HCT116 (cell line): ENCODE data around the gene ZNF8.

ENCODE experiments used
- CEBPB ChIP-seq: IDR thresholded peaks from 2 replicates; pipeline ENCODE4 v1.6.1; 2012; ENCODE audit warnings: low read depth
- EZH2 ChIP-seq: fragments of 200-600 bp; sonication (generic); IDR thresholded peaks from 2 replicates; pipeline ENCODE4 v1.6.1; 2017; ENCODE audit warnings: antibody characterized with exemption, mixed run types
- EZH2phosphoT487 ChIP-seq: fragments of 200-600 bp; IDR thresholded peaks from 2 replicates; pipeline ENCODE4 v1.6.1; 2018; ENCODE audit warnings: antibody characterized with exemption, borderline replicate concordance
- POLR2AphosphoS5 ChIP-seq: IDR thresholded peaks from 2 replicates; pipeline ENCODE4 v1.6.1; 2011; ENCODE audit warnings: mild to moderate bottlenecking, low read depth, low read length, moderate library complexity
- RAD21 ChIP-seq: IDR thresholded peaks from 2 replicates; pipeline ENCODE4 v1.6.1; 2012; ENCODE audit warnings: low read depth, mild to moderate bottlenecking
- SP1 ChIP-seq: IDR thresholded peaks from 2 replicates; pipeline ENCODE4 v1.6.1; 2012; ENCODE audit warnings: low read depth
- TCF7L2 ChIP-seq: IDR thresholded peaks from 2 replicates; pipeline ENCODE4 v1.7.0; 2011; ENCODE audit warnings: borderline replicate concordance, inconsistent platforms; ENCODE audit not compliant: insufficient read depth, insufficient read length; ENCODE audit errors: extremely low read depth
- TF ChIP-seq, protein P1 (sequence below), 3 experiments: fragments of 200-600 bp in 1 of 3; sonication (generic) in 1 of 3; IDR thresholded peaks in 2 of 3; conservative IDR thresholded peaks in 1 of 3; 2 replicates each; pipeline ENCODE4 v1.5.1; 2012 to 2017; ENCODE audit warnings: low read depth in 2 of 3, low read length in 2 of 3, antibody characterized with exemption in 1 of 3, borderline replicate concordance in 1 of 3, control low read depth in 1 of 3, mild to moderate bottlenecking in 1 of 3, mixed read lengths in 1 of 3, mixed run types in 1 of 3, moderate library complexity in 1 of 3; ENCODE audit not compliant: insufficient read depth in 1 of 3
- TF ChIP-seq, protein P2 (sequence below): IDR thresholded peaks from 2 replicates; pipeline ENCODE4 v1.6.1; 2012
- TF ChIP-seq, protein P3 (sequence below): IDR thresholded peaks from 2 replicates; pipeline ENCODE4 v1.6.1; 2012; ENCODE audit warnings: low read depth
- TF ChIP-seq, protein P4 (sequence below): IDR thresholded peaks from 2 replicates; pipeline ENCODE4 v1.6.1; 2011; ENCODE audit warnings: mild to moderate bottlenecking, low read length, moderate library complexity; ENCODE audit not compliant: insufficient replicate concordance; ENCODE audit errors: extremely low read depth

DNA sequence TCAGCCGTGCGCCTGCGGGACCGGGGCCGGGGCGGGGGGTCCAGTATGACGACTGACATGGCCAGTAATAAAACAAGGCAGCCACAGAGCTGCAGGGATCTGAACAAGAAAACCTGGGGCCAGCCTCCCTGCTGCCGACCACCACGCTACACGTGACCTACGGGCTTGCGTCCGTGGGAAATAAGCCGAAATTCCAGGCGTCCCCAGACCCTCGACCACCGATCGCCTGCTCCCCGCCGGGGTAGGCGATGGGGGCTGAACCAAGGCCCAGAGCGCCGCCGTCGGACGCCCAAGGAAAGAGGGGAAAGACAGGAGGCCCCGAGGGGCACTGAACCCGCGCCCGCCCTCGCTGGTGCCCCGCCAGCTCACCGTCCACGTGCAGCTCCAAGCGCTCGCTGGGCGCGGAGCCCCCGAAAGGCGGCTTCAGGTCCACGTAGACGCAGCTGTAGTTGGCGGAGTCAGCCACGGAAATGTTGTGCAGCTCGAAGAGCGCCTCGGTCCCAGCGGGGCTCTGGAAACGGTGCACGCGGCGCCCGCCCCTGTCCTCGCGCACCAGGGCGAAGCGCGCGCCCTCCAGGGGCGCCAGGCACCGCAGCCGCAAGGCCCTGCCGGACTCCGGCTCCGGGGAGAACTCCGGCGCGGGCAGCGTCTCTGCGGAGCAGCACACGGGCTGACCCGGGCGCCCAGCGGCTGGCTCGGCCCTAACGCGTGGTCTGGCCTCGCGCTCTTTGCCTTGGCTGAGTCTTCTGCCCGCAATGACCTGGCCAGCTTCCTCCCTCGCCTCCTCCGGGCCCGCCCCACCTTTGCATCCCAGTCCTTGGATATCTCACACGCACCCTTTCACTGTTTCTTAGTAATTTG is 71.5 kb downstream of the ZNF8 start:
- TF ChIP-seq, protein P1, sequence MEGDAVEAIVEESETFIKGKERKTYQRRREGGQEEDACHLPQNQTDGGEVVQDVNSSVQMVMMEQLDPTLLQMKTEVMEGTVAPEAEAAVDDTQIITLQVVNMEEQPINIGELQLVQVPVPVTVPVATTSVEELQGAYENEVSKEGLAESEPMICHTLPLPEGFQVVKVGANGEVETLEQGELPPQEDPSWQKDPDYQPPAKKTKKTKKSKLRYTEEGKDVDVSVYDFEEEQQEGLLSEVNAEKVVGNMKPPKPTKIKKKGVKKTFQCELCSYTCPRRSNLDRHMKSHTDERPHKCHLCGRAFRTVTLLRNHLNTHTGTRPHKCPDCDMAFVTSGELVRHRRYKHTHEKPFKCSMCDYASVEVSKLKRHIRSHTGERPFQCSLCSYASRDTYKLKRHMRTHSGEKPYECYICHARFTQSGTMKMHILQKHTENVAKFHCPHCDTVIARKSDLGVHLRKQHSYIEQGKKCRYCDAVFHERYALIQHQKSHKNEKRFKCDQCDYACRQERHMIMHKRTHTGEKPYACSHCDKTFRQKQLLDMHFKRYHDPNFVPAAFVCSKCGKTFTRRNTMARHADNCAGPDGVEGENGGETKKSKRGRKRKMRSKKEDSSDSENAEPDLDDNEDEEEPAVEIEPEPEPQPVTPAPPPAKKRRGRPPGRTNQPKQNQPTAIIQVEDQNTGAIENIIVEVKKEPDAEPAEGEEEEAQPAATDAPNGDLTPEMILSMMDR (IDR thresholded peaks at IDR 0.05 in 2 of 3, conservative IDR thresholded peaks at IDR 0.05 in 1 of 3; ENCODE audit: borderline replicate concordance in 1 of 3, insufficient read depth in 1 of 3, low read depth in 2 of 3, low read length in 2 of 3): no peak
- TF ChIP-seq CEBPB (no peak), POLR2AphosphoS5 (no peak), TCF7L2 (no peak), EZH2phosphoT487 (no peak), RAD21 (no peak), SP1 (no peak), EZH2 (no peak)
- TF ChIP-seq, protein P2, sequence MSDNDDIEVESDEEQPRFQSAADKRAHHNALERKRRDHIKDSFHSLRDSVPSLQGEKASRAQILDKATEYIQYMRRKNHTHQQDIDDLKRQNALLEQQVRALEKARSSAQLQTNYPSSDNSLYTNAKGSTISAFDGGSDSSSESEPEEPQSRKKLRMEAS: no peak
- TF ChIP-seq, protein P3, sequence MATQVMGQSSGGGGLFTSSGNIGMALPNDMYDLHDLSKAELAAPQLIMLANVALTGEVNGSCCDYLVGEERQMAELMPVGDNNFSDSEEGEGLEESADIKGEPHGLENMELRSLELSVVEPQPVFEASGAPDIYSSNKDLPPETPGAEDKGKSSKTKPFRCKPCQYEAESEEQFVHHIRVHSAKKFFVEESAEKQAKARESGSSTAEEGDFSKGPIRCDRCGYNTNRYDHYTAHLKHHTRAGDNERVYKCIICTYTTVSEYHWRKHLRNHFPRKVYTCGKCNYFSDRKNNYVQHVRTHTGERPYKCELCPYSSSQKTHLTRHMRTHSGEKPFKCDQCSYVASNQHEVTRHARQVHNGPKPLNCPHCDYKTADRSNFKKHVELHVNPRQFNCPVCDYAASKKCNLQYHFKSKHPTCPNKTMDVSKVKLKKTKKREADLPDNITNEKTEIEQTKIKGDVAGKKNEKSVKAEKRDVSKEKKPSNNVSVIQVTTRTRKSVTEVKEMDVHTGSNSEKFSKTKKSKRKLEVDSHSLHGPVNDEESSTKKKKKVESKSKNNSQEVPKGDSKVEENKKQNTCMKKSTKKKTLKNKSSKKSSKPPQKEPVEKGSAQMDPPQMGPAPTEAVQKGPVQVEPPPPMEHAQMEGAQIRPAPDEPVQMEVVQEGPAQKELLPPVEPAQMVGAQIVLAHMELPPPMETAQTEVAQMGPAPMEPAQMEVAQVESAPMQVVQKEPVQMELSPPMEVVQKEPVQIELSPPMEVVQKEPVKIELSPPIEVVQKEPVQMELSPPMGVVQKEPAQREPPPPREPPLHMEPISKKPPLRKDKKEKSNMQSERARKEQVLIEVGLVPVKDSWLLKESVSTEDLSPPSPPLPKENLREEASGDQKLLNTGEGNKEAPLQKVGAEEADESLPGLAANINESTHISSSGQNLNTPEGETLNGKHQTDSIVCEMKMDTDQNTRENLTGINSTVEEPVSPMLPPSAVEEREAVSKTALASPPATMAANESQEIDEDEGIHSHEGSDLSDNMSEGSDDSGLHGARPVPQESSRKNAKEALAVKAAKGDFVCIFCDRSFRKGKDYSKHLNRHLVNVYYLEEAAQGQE: no peak
- TF ChIP-seq, protein P4, sequence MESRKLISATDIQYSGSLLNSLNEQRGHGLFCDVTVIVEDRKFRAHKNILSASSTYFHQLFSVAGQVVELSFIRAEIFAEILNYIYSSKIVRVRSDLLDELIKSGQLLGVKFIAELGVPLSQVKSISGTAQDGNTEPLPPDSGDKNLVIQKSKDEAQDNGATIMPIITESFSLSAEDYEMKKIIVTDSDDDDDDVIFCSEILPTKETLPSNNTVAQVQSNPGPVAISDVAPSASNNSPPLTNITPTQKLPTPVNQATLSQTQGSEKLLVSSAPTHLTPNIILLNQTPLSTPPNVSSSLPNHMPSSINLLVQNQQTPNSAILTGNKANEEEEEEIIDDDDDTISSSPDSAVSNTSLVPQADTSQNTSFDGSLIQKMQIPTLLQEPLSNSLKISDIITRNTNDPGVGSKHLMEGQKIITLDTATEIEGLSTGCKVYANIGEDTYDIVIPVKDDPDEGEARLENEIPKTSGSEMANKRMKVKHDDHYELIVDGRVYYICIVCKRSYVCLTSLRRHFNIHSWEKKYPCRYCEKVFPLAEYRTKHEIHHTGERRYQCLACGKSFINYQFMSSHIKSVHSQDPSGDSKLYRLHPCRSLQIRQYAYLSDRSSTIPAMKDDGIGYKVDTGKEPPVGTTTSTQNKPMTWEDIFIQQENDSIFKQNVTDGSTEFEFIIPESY: no peak
